HFF-Myc (cell line): ENCODE measurements around the gene MB21D2.

Source experiments
- DNase-seq: peaks from one replicate; pipeline ENCODE4 v3.0.0-alpha.2; 2011; ENCODE audit warnings: low read depth; ENCODE audit errors: extremely low read depth
- H3K4me3 ChIP-seq: replicated peaks from 2 replicates; pipeline ENCODE4 v1.5.1; 2011; ENCODE audit warnings: low read depth, mild to moderate bottlenecking, control low read depth, low read length
- TF ChIP-seq, protein P1 (sequence below): IDR thresholded peaks from 2 replicates; pipeline ENCODE4 v1.5.1; 2012; ENCODE audit warnings: mild to moderate bottlenecking, low read depth, low read length, control low read depth; ENCODE audit errors: missing control alignments

MB21D2 gene

DNA sequence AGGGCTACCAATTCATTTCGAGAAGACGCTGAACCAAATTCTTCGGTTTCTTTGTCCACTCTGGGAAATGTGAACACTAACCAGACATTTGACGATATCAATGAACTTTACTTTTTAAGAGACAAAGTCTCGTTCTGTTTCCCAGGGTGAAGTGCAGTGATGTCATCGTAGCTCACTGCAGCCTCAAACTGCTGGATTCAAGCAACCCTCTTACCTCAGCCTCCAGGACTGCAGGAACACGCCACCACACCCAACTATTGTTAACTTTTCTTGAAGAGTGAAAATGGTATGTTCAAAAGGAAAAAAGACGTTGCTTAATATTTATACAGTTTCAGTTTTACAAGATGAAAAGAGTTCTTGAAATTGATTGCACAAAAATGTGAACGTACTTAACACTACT, 30.6 kb downstream of the MB21D2 start:
- no peak for DNase-seq
- H3K4me3 ChIP-seq = no peak overlapping the region
- TF ChIP-seq, protein P1, sequence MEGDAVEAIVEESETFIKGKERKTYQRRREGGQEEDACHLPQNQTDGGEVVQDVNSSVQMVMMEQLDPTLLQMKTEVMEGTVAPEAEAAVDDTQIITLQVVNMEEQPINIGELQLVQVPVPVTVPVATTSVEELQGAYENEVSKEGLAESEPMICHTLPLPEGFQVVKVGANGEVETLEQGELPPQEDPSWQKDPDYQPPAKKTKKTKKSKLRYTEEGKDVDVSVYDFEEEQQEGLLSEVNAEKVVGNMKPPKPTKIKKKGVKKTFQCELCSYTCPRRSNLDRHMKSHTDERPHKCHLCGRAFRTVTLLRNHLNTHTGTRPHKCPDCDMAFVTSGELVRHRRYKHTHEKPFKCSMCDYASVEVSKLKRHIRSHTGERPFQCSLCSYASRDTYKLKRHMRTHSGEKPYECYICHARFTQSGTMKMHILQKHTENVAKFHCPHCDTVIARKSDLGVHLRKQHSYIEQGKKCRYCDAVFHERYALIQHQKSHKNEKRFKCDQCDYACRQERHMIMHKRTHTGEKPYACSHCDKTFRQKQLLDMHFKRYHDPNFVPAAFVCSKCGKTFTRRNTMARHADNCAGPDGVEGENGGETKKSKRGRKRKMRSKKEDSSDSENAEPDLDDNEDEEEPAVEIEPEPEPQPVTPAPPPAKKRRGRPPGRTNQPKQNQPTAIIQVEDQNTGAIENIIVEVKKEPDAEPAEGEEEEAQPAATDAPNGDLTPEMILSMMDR = no peak

- H3K4me3 ChIP-seq = no peak overlapping the region
- TF ChIP-seq, protein P1 = no peak
- DNase-seq = no peak
Measured at GRCh38 chr3:192884777-192885773, 32.6 kb downstream of the MB21D2 start.

DNA sequence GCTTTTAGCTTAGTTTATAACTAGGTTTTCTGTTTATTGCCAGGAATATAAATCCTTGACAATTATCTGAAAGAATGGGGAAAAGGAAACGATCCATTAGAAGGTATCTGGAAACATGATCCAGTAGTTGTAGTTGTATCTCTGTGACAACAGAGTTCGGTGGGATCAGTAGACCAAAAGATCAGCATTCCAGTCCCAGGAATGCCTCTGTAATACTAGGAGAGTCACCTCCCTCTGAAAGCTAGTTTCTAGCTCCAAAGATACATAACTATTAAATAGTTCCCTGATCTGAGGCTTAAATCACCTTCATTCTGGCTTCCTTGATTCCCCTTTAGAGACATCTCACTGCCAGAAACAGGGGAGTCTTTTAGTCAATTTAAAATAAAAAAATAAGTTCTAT, 34.1 kb downstream of the MB21D2 start:
- no peak overlapping the region for H3K4me3 ChIP-seq
- no peak for DNase-seq
- TF ChIP-seq, protein P1 = no peak

DNA sequence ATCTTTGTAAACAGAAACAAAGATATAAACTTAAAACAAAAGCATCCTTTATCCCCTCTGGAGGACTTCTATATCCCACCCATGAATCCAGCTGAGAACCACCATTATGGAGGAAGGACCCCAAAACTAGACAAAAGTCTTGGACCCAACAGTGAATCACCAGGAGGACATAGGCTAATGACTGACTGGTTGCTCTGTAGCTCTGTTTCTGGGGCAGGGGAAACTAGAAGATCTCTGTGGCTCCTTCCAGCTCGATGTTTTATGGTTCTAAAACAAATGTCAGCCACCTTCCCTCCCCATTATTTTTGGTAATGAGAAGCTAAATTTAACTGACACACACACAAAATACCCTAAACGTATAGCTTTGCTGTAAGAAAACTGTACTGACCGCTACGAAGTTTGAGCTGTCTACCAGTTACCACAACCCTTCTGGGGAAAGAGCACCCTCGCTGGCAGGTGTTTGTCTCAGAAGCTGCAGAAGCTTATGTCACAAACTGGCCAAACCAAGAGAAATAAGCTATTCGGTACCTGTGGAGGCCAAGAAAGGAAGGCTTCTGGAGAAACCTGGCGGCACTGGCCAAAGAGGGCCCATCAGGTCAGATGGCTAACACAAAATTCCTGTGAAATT, 36.4 kb downstream of the MB21D2 start:
- DNase-seq = no peak
- TF ChIP-seq, protein P1 = no peak
- no peak overlapping the region for H3K4me3 ChIP-seq

GRCh38 chr3:192880313-192880712, 37.3 kb downstream of the MB21D2 start:
- H3K4me3 ChIP-seq = no peak overlapping the region
- DNase-seq = no peak
- TF ChIP-seq, protein P1 = no peak

- peak; percentile 94 for DNase-seq
- TF ChIP-seq, protein P1 = no peak
- H3K4me3 ChIP-seq = peak overlapping the region; percentile 3; the same call in 1 of the 2 replicates
Measured at GRCh38 chr3:192879346-192880031, 38.2 kb downstream of the MB21D2 start.
